SK-N-SH (cell line): ENCODE data around the gene RAET1E. TPM values are rescaled to one million over a fixed set of nuclear protein-coding genes. Genes with fewer than 3 reads are reported as not detected.
A peak's percentile ranks its signal among the peaks of the same experiment; 100 is the strongest.

Experiments
- CTCF ChIA-PET: fragments of 300-600, 350-600 bp; formaldehyde crosslinking; extraction: SDS; loops from one replicate; lab custom pipeline; 2021; lab: Yijun Ruan, JAX
- POLR2A ChIA-PET: fragments of 350-600 bp; sonication (Branson Sonifier 250); formaldehyde crosslinking; extraction: SDS; loops from one replicate; lab custom pipeline; 2020; ENCODE audit warnings: antibody characterized with exemption, inconsistent platforms; lab: Yijun Ruan, JAX
- DNase-seq: peaks from one replicate; pipeline ENCODE4 v3.0.0; 2012
- H2AFZ ChIP-seq: fragments of 200-600 bp; sonication (generic); 2 replicates; pipeline ENCODE4 v1.8.1; 2016; ENCODE audit warnings: antibody characterized with exemption, mild to moderate bottlenecking, low read depth
- H3F3A ChIP-seq: fragments of 200-600 bp; sonication (generic); replicated peaks from 2 replicates; pipeline ENCODE3; 2016; ENCODE audit warnings: antibody characterized with exemption, mild to moderate bottlenecking; ENCODE audit not compliant: insufficient read depth
- H3K27ac ChIP-seq, 2 experiments: fragments of 200-500 bp in 1 of 2; fragments of 200-600 bp in 1 of 2; sonication (Bioruptor generic) in 1 of 2; sonication (generic), shearing (Covaris generic) in 1 of 2; 2 replicates each; pipeline versions ENCODE4 v1.5.1 to v1.6.1; 2014 to 2016; ENCODE audit warnings: low read depth in 2 of 2, inconsistent platforms in 1 of 2, low read length in 1 of 2, mild to moderate bottlenecking in 1 of 2, mixed read lengths in 1 of 2
- H3K27me3 ChIP-seq: fragments of 200-600 bp; sonication (generic), shearing (Covaris generic); 2 replicates; pipeline ENCODE4 v1.6.1; 2016; ENCODE audit warnings: mixed run types; ENCODE audit not compliant: insufficient read depth
- H3K36me3 ChIP-seq, 2 experiments: fragments of 200-500 bp in 1 of 2; fragments of 200-600 bp in 1 of 2; sonication (Bioruptor generic) in 1 of 2; sonication (generic) in 1 of 2; replicated peaks in 1 of 2; 2 replicates each; pipeline versions ENCODE3 to v1.5.1; 2014 to 2016; ENCODE audit warnings: low read length in 1 of 2, mild to moderate bottlenecking in 1 of 2; ENCODE audit not compliant: insufficient read depth in 2 of 2, control insufficient read depth in 1 of 2
- H3K4me1 ChIP-seq, 2 experiments: fragments of 200-500 bp in 1 of 2; fragments of 200-600 bp in 1 of 2; sonication (Bioruptor generic) in 1 of 2; sonication (generic), shearing (Covaris generic) in 1 of 2; 2 replicates each; pipeline versions ENCODE4 v1.5.1 to v1.6.1; 2014 to 2016; ENCODE audit warnings: low read depth in 1 of 2, low read length in 1 of 2, mixed run types in 1 of 2; ENCODE audit not compliant: insufficient read depth in 2 of 2, control insufficient read depth in 1 of 2
- H3K4me2 ChIP-seq: fragments of 200-600 bp; sonication (generic), shearing (Covaris generic); 2 replicates; pipeline ENCODE4 v1.6.1; 2017; ENCODE audit warnings: mixed run types
- H3K4me3 ChIP-seq, 2 experiments: fragments of 200-500 bp in 1 of 2; fragments of 200-600 bp in 1 of 2; sonication (Bioruptor generic) in 1 of 2; sonication (generic), shearing (Covaris generic) in 1 of 2; 2 replicates each; pipeline versions ENCODE4 v1.5.1 to v1.8.1; 2014 to 2016; ENCODE audit warnings: low read depth in 2 of 2, inconsistent platforms in 1 of 2, low read length in 1 of 2, mild to moderate bottlenecking in 1 of 2, mixed read lengths in 1 of 2, moderate library complexity in 1 of 2
- H3K79me2 ChIP-seq: fragments of 200-600 bp; sonication (generic); 2 replicates; pipeline ENCODE4 v1.8.1; 2017; ENCODE audit warnings: mild to moderate bottlenecking; ENCODE audit not compliant: insufficient read depth
- H3K9ac ChIP-seq: fragments of 200-600 bp; sonication (generic); 2 replicates; pipeline ENCODE4 v1.6.1; 2017; ENCODE audit warnings: mixed run types
- H3K9me2 ChIP-seq: fragments of 200-600 bp; sonication (generic); 2 replicates; pipeline ENCODE4 v1.6.1; 2017; ENCODE audit warnings: mixed run types
- H3K9me3 ChIP-seq: fragments of 200-600 bp; sonication (generic); 2 replicates; pipeline ENCODE4 v1.6.1; 2017; ENCODE audit warnings: mixed run types, mild to moderate bottlenecking, moderate library complexity
- H4K20me1 ChIP-seq: fragments of 200-600 bp; sonication (generic); 2 replicates; pipeline ENCODE4 v1.6.1; 2017; ENCODE audit warnings: mild to moderate bottlenecking, mixed run types; ENCODE audit not compliant: insufficient read depth
- CTCF ChIP-seq: fragments of 200-600 bp; sonication (generic); IDR thresholded peaks from 2 replicates; pipeline ENCODE4 v1.6.1; 2017; ENCODE audit warnings: antibody characterized with exemption, mild to moderate bottlenecking, moderate library complexity
- FOXM1 ChIP-seq: IDR thresholded peaks from 2 replicates; pipeline ENCODE4 v1.4.0; 2012; ENCODE audit warnings: low read depth, mild to moderate bottlenecking
- GABPA ChIP-seq: IDR thresholded peaks from 2 replicates; pipeline ENCODE4 v1.4.0; 2012; ENCODE audit warnings: low read depth, mild to moderate bottlenecking
- MXI1 ChIP-seq: IDR thresholded peaks from 2 replicates; pipeline ENCODE4 v1.6.1; 2012; ENCODE audit warnings: mild to moderate bottlenecking, low read depth, low read length, improper control_type of control experiment
- NFIC ChIP-seq: IDR thresholded peaks from 2 replicates; pipeline ENCODE4 v1.4.0; 2012; ENCODE audit warnings: borderline replicate concordance
- PBX3 ChIP-seq: IDR thresholded peaks from 2 replicates; pipeline ENCODE4; 2012
- RAD21 ChIP-seq: IDR thresholded peaks from 2 replicates; pipeline ENCODE4 v1.6.1; 2012; ENCODE audit warnings: mild to moderate bottlenecking, low read length
- RFX5 ChIP-seq: IDR thresholded peaks from 2 replicates; pipeline ENCODE4 v1.6.1; 2012; ENCODE audit warnings: mild to moderate bottlenecking, improper control_type of control experiment, low read length
- RXRA ChIP-seq: IDR thresholded peaks from 2 replicates; pipeline ENCODE4 v1.4.0; 2012; ENCODE audit warnings: low read depth, mild to moderate bottlenecking, borderline replicate concordance
- SMC3 ChIP-seq: IDR thresholded peaks from 2 replicates; pipeline ENCODE4 v1.6.1; 2012; ENCODE audit warnings: low read depth, low read length, improper control_type of control experiment
- USF1 ChIP-seq: IDR thresholded peaks from 2 replicates; pipeline ENCODE4 v1.4.0; 2012; ENCODE audit warnings: low read depth, borderline replicate concordance
- YY1 ChIP-seq: IDR thresholded peaks from 2 replicates; pipeline ENCODE4 v1.4.0; 2012; ENCODE audit warnings: low read depth, mild to moderate bottlenecking
- ZBTB33 ChIP-seq: IDR thresholded peaks from 2 replicates; pipeline ENCODE4 v1.4.0; 2012; ENCODE audit warnings: low read depth, borderline replicate concordance
- WGBS: methylation state at CpG from one replicate; pipeline ENCODE4 v1.1.6; 2017; ENCODE audit warnings: low lambda C conversion rate; 5-methylcytosine and 5-hydroxymethylcytosine counted together
- polyA plus RNA-seq, 3 experiments: library from polyadenylated mRNA; depleted of rRNA; stranded (reverse); fragments of >200 nt; gene quantifications; 2 replicates each; pipeline ENCODE4 v1.2.3, GENCODE V29; 2012

RAET1E gene
- polyA plus RNA-seq, 1 of the 3 experiments (the other 2 are of a cell fraction): 0.15 TPM

GRCh38 chr6:149864578-149865535 is 33.1 kb downstream of the RAET1E start:
- H3K9me3 ChIP-seq: no peaks in the 10 kb centered on the region
- ChIA-PET POLR2A (no interaction called here), CTCF (interaction anchor here (0.6 to 4.9 kb wide), 14 partner anchors 11 to 301 kb away, joined by 3 to 34 read pairs (median 6); no protein-coding TSS in a partner anchor)
- H2AFZ ChIP-seq: peak overlapping the region; percentile 88
- peak overlapping the region; percentile 72; the same call in 1 of the 2 replicates for H3K9ac ChIP-seq
- H3F3A ChIP-seq: peaks cover 15% of the 10 kb centered on the region
- H3K36me3 ChIP-seq: no peaks in the 10 kb centered on the region
- H3K4me3 ChIP-seq: peak overlapping the region; percentile 74 to 75
- DNase-seq: peak; percentile 71
- peak overlapping the region; percentile 93 for H3K4me2 ChIP-seq
- no peaks in the 10 kb centered on the region for H4K20me1 ChIP-seq
- no peaks in the 10 kb centered on the region for H3K27me3 ChIP-seq
- peaks cover 6 to 14% of the 10 kb centered on the region in 2 experiments; a peak in 1 of 4 replicates for H3K4me1 ChIP-seq
- TF ChIP-seq FOXM1 (no peak), RAD21 (peak; percentile 86), MXI1 (peak; percentile 9; the same call in 1 of the 2 replicates), SMC3 (peak; percentile 59), CTCF (peak; percentile 71), ZBTB33 (no peak)
- H3K27ac ChIP-seq: peak overlapping the region; percentile 76 to 91
- 28% methylated on average over 18 of the region's 23 CpGs for WGBS
- no peaks in the 10 kb centered on the region for H3K9me2 ChIP-seq
- peaks cover 32% of the 10 kb centered on the region for H3K79me2 ChIP-seq

- Histone ChIP-seq H2AFZ (peak within 1 kb of the TSS; percentile 88), H3K79me2 (peaks cover 41% of the 10 kb centered on the region), H3K9ac (peak within 1 kb of the TSS; percentile 72), H3F3A (peaks cover 15% of the 10 kb centered on the region), H3K27me3 (no peaks in the 10 kb centered on the region), H3K36me3 (no peaks in the 10 kb centered on the region), H3K9me3 (no peaks in the 10 kb centered on the region), H3K4me1 (peaks cover 10 to 14% of the 10 kb centered on the region in 2 experiments; a peak in 2 of 4 replicates), H3K27ac (peak within 1 kb of the TSS; percentile 76 to 91), H3K4me3 (peak within 1 kb of the TSS; percentile 74 to 75), H4K20me1 (no peaks in the 10 kb centered on the region), H3K9me2 (no peaks in the 10 kb centered on the region), H3K4me2 (peak within 1 kb of the TSS; percentile 93)
- ChIA-PET POLR2A (interaction anchor here (0.8 to 1.4 kb wide), 3 partner anchors 17 to 23 kb away, joined by 3 to 8 read pairs (median 4); no protein-coding TSS in a partner anchor), CTCF (interaction anchor here (0.9 to 4.9 kb wide), 9 partner anchors 9 to 61 kb away, joined by 3 to 34 read pairs (median 6); no protein-coding TSS in a partner anchor)
- peak; percentile 93 for DNase-seq
- 1% methylated on average over 18 of the region's 110 CpGs for WGBS
- 0 out of 2 replicates have a peak, but pooled peaks have one; percentile 6 for TF ChIP-seq NFIC
- no peak for TF ChIP-seq RXRA
- no peak for TF ChIP-seq USF1
- no peak for TF ChIP-seq GABPA
- no peak for TF ChIP-seq RFX5
- no peak for TF ChIP-seq PBX3
- 0 out of 2 replicates have a peak, but pooled peaks have one; percentile 8 for TF ChIP-seq YY1
Measured at GRCh38 chr6:149863698-149864577, 34.0 kb downstream of the RAET1E start, which contains the start of gene LRP11. Gene LRP11, minus strand, starts transcription at chr6:149864359. Its CDS starts 339 bp downstream, at chr6:149864020.
